ENCODE data around the gene PIEZO1.
A peak's percentile ranks its signal among the peaks of the same experiment; 100 is the strongest.

PIEZO1 gene

GRCh38 chr16:88815901-88816589, 31.0 kb upstream of the PIEZO1 start:
- DNase-seq: peak; percentile 26

- DNase-seq: no peak
These were observed 30.2 kb upstream of the PIEZO1 start for GRCh38 chr16:88815227-88815626.

GRCh38 chr16:88814144-88814502, 29.1 kb upstream of the PIEZO1 start:
- no peak for DNase-seq

- no peak for DNase-seq
These were observed 28.5 kb upstream of the PIEZO1 start for GRCh38 chr16:88813269-88814143.

GRCh38 chr16:88812513-88813268, 27.7 kb upstream of the PIEZO1 start:
- DNase-seq: no peak

GRCh38 chr16:88811769-88812512, 26.9 kb upstream of the PIEZO1 start, which contains the start of gene APRT:
Gene APRT, minus strand, starts transcription at chr16:88811928. Its CDS starts 29 bp downstream, at chr16:88811899.
- DNase-seq: peak; percentile 97

GRCh38 chr16:88810912-88811768, 26.1 kb upstream of the PIEZO1 start:
- peak; percentile 58 for DNase-seq

GRCh38 chr16:88810166-88810911, 25.3 kb upstream of the PIEZO1 start:
- DNase-seq: no peak

- DNase-seq: no peak
These were observed 24.7 kb upstream of the PIEZO1 start for GRCh38 chr16:88809676-88810165.

GRCh38 chr16:88809068-88809675, 24.2 kb upstream of the PIEZO1 start:
- DNase-seq: no peak

GRCh38 chr16:88807626-88808453, 22.8 kb upstream of the PIEZO1 start:
- DNase-seq: no peak

- DNase-seq: no peak
These were observed 22.2 kb upstream of the PIEZO1 start for GRCh38 chr16:88807142-88807625.

GRCh38 chr16:88806491-88807111, 21.6 kb upstream of the PIEZO1 start:
- DNase-seq: no peak

GRCh38 chr16:88805887-88806393, 20.9 kb upstream of the PIEZO1 start:
- DNase-seq: no peak

GRCh38 chr16:88805340-88805715, 20.3 kb upstream of the PIEZO1 start:
- DNase-seq: no peak

GRCh38 chr16:88804552-88805339, 19.7 kb upstream of the PIEZO1 start:
- no peak for DNase-seq

- DNase-seq: no peak
These were observed 19.1 kb upstream of the PIEZO1 start for GRCh38 chr16:88804173-88804551.
